Neuronal stem cell (in vitro differentiated cells): ENCODE measurements around the gene VPS35L.

Experiments
- DNase-seq: peaks from one replicate; pipeline ENCODE4 v3.0.0-alpha.2; 2013; ENCODE audit warnings: low spot score
- H2AFZ ChIP-seq: one replicate; pipeline ENCODE4 v1.6.1; 2013; ENCODE audit warnings: mild to moderate bottlenecking, low read length, inconsistent platforms
- H2AK5ac ChIP-seq: 2 replicates; pipeline ENCODE4 v1.6.1; 2013; ENCODE audit warnings: low read depth, mild to moderate bottlenecking, inconsistent platforms, low read length, moderate library complexity, mixed read lengths
- H2BK120ac ChIP-seq: 2 replicates; pipeline ENCODE4 v1.6.1; 2013; ENCODE audit warnings: low read depth, mild to moderate bottlenecking, inconsistent platforms, low read length, moderate library complexity, mixed read lengths
- H2BK12ac ChIP-seq: one replicate; pipeline ENCODE4 v1.6.1; 2013; ENCODE audit warnings: low read length, inconsistent platforms
- H2BK15ac ChIP-seq: 2 replicates; pipeline ENCODE4 v1.6.1; 2013; ENCODE audit warnings: mild to moderate bottlenecking, low read length, inconsistent platforms, mixed read lengths
- H2BK5ac ChIP-seq: one replicate; pipeline ENCODE4 v1.6.1; 2013; ENCODE audit warnings: inconsistent platforms, mild to moderate bottlenecking, low read length, moderate library complexity
- H3K14ac ChIP-seq: one replicate; pipeline ENCODE4 v1.6.1; 2013; ENCODE audit warnings: low read length, inconsistent platforms
- H3K18ac ChIP-seq: 2 replicates; pipeline ENCODE4 v1.6.1; 2013; ENCODE audit warnings: low read length, inconsistent platforms
- H3K23ac ChIP-seq: 2 replicates; pipeline ENCODE4 v1.6.1; 2013; ENCODE audit warnings: low read depth, mild to moderate bottlenecking, mixed read lengths, low read length, inconsistent platforms; ENCODE audit not compliant: poor library complexity
- H3K27ac ChIP-seq: replicated peaks from 3 replicates; pipeline ENCODE4 v1.5.1; 2013; ENCODE audit warnings: low read length, inconsistent platforms
- H3K27me3 ChIP-seq, 3 experiments: 2 replicates each; pipeline ENCODE4 v1.6.1; 2013; ENCODE audit warnings: low read length in 3 of 3, mild to moderate bottlenecking in 2 of 3, inconsistent platforms in 1 of 3, low read depth in 1 of 3, mixed read lengths in 1 of 3, moderate library complexity in 1 of 3; ENCODE audit not compliant: control insufficient read depth in 3 of 3, insufficient read depth in 3 of 3
- H3K36me3 ChIP-seq, 2 donors: replicated peaks in 1 of 2; 2 replicates each; pipeline ENCODE4 v1.6.1; 2013; ENCODE audit warnings: low read length in 2 of 2; ENCODE audit not compliant: control insufficient read depth in 2 of 2, insufficient read depth in 2 of 2
- H3K4ac ChIP-seq: 2 replicates; pipeline ENCODE4 v1.6.1; 2013; ENCODE audit warnings: inconsistent platforms, mild to moderate bottlenecking, low read length, moderate library complexity
- H3K4me1 ChIP-seq, 2 donors: 1 replicate in 1 of 2; 2 replicates in 1 of 2; pipeline ENCODE4 v1.6.1; 2013; ENCODE audit warnings: low read length in 2 of 2, low read depth in 1 of 2; ENCODE audit not compliant: control insufficient read depth in 2 of 2, insufficient read depth in 1 of 2
- H3K4me2 ChIP-seq: one replicate; pipeline ENCODE4 v1.6.1; 2013; ENCODE audit warnings: mild to moderate bottlenecking, low read length, inconsistent platforms; ENCODE audit not compliant: insufficient read depth, poor library complexity, severe bottlenecking
- H3K4me3 ChIP-seq, 2 donors: 2 replicates each; pipeline ENCODE4 v1.5.1; 2013; ENCODE audit warnings: low read length in 2 of 2, mild to moderate bottlenecking in 2 of 2, inconsistent platforms in 1 of 2, moderate library complexity in 1 of 2
- H3K79me1 ChIP-seq: one replicate; pipeline ENCODE4 v1.6.1; 2013; ENCODE audit warnings: low read depth, mild to moderate bottlenecking, inconsistent platforms, low read length, moderate library complexity
- H3K9ac ChIP-seq: one replicate; pipeline ENCODE4 v1.6.1; 2013; ENCODE audit warnings: mild to moderate bottlenecking, low read depth, low read length, inconsistent platforms; ENCODE audit not compliant: poor library complexity
- H3K9me3 ChIP-seq, 2 donors: replicated peaks in 1 of 2; 2 replicates each; pipeline versions ENCODE3 to v1.6.1; 2013; ENCODE audit warnings: low read length in 2 of 2, mild to moderate bottlenecking in 2 of 2, inconsistent platforms in 1 of 2, low read depth in 1 of 2, mixed read lengths in 1 of 2, moderate library complexity in 1 of 2; ENCODE audit not compliant: control insufficient read depth in 2 of 2, insufficient read depth in 1 of 2
- H4K8ac ChIP-seq: one replicate; pipeline ENCODE4 v1.6.1; 2013; ENCODE audit warnings: low read depth, mild to moderate bottlenecking, inconsistent platforms, low read length, moderate library complexity
- H4K91ac ChIP-seq: one replicate; pipeline ENCODE4 v1.6.1; 2013; ENCODE audit warnings: low read length, low read depth, mild to moderate bottlenecking, inconsistent platforms; ENCODE audit not compliant: poor library complexity
- WGBS, 2 donors: extraction: QIAGEN DNeasy Blood & Tissue Kit; methylation state at CpG; one replicate each; pipeline ENCODE4 v1.1.7; 2013; ENCODE audit warnings: missing lambda C conversion rate in 2 of 2, mixed read lengths in 1 of 2; ENCODE audit not compliant: insufficient read length in 2 of 2, insufficient replicate concordance in 1 of 2; ENCODE audit errors: extremely low coverage in 2 of 2; 5-methylcytosine and 5-hydroxymethylcytosine counted together

The VPS35L gene

GRCh38 chr16:19610200-19610599 is 54.7 kb downstream of the VPS35L start:
- peaks cover 0 to 9% of the 10 kb centered on the region in 2 donors for H3K9me3 ChIP-seq
- no peak overlapping the region for H3K14ac ChIP-seq
- no peak overlapping the region for H3K18ac ChIP-seq
- no CpG with 5 or more reads among the region's 13 CpGs for WGBS, 2 donors
- no peak overlapping the region for H3K4me3 ChIP-seq
- no peak overlapping the region for H3K4me2 ChIP-seq
- H2BK5ac ChIP-seq, result no peak overlapping the region
- H3K4me1 ChIP-seq, result no peaks in the 10 kb centered on the region
- no peak overlapping the region for H2BK15ac ChIP-seq
- no peak overlapping the region for H2BK120ac ChIP-seq
- no peak overlapping the region for H2AK5ac ChIP-seq
- H4K8ac ChIP-seq, result no peak overlapping the region
- H3K27ac ChIP-seq, result no peak overlapping the region
- no peak overlapping the region for H3K4ac ChIP-seq
- H3K79me1 ChIP-seq, result no peaks in the 10 kb centered on the region
- no peak for DNase-seq
- no peak overlapping the region for H3K9ac ChIP-seq
- H3K36me3 ChIP-seq, result peaks cover 0 to 90% of the 10 kb centered on the region in 2 donors
- no peak overlapping the region for H3K23ac ChIP-seq
- no peaks in the 10 kb centered on the region for H3K27me3 ChIP-seq
- H2AFZ ChIP-seq, result no peak overlapping the region
- no peak overlapping the region for H2BK12ac ChIP-seq
- H4K91ac ChIP-seq, result no peak overlapping the region

- H2BK5ac ChIP-seq, result no peak overlapping the region
- H3K27ac ChIP-seq, result no peak overlapping the region
- H2BK15ac ChIP-seq, result no peak overlapping the region
- no peak overlapping the region for H3K23ac ChIP-seq
- H3K79me1 ChIP-seq, result no peaks in the 10 kb centered on the region
- H3K9ac ChIP-seq, result no peak overlapping the region
- no CpG with 5 or more reads among the region's 5 CpGs for WGBS, 2 donors
- no peak overlapping the region for H3K14ac ChIP-seq
- H2BK12ac ChIP-seq, result no peak overlapping the region
- peaks cover 0 to 2% of the 10 kb centered on the region in 2 donors for H3K4me1 ChIP-seq
- H3K27me3 ChIP-seq, result no peaks in the 10 kb centered on the region
- no peak overlapping the region for H2BK120ac ChIP-seq
- H4K8ac ChIP-seq, result no peak overlapping the region
- peak overlapping the region in 1 of 2 donors; percentile 18 for H3K4me3 ChIP-seq
- H3K4me2 ChIP-seq, result no peak overlapping the region
- H3K36me3 ChIP-seq, result peaks cover 4 to 79% of the 10 kb centered on the region in 2 donors
- no peak overlapping the region for H4K91ac ChIP-seq
- no peak overlapping the region for H3K18ac ChIP-seq
- DNase-seq, result no peak
- no peaks in the 10 kb centered on the region for H3K9me3 ChIP-seq
- no peak overlapping the region for H2AFZ ChIP-seq
- no peak overlapping the region for H3K4ac ChIP-seq
- H2AK5ac ChIP-seq, result no peak overlapping the region
Observed at GRCh38 chr16:19613834-19614233, 58.3 kb downstream of the VPS35L start.

GRCh38 chr16:19616241-19616640 is 60.7 kb downstream of the VPS35L start:
- no peak overlapping the region for H3K4me2 ChIP-seq
- peaks cover 0 to 2% of the 10 kb centered on the region in 2 donors for H3K4me1 ChIP-seq
- H2AFZ ChIP-seq, result no peak overlapping the region
- no peaks in the 10 kb centered on the region for H3K27me3 ChIP-seq
- H3K14ac ChIP-seq, result no peak overlapping the region
- peaks cover 4 to 70% of the 10 kb centered on the region in 2 donors for H3K36me3 ChIP-seq
- no peaks in the 10 kb centered on the region for H3K9me3 ChIP-seq
- H2BK120ac ChIP-seq, result no peak overlapping the region
- no peak overlapping the region for H2BK12ac ChIP-seq
- DNase-seq, result no peak
- H4K8ac ChIP-seq, result no peak overlapping the region
- no peak overlapping the region for H3K18ac ChIP-seq
- no peak overlapping the region for H2BK15ac ChIP-seq
- no peaks in the 10 kb centered on the region for H3K79me1 ChIP-seq
- WGBS, 2 donors, result no CpG with 5 or more reads among the region's 6 CpGs
- H3K27ac ChIP-seq, result no peak overlapping the region
- no peak overlapping the region for H3K4ac ChIP-seq
- H3K4me3 ChIP-seq, result no peak overlapping the region
- no peak overlapping the region for H2AK5ac ChIP-seq
- H3K9ac ChIP-seq, result no peak overlapping the region
- H4K91ac ChIP-seq, result no peak overlapping the region
- peak overlapping the region; percentile 41 for H2BK5ac ChIP-seq
- H3K23ac ChIP-seq, result peak overlapping the region; percentile 31

GRCh38 chr16:19618876-19619275 is 63.4 kb downstream of the VPS35L start:
- H2BK12ac ChIP-seq, result no peak overlapping the region
- WGBS, 2 donors, result no CpG with 5 or more reads among the region's 9 CpGs
- H3K23ac ChIP-seq, result no peak overlapping the region
- H2BK15ac ChIP-seq, result no peak overlapping the region
- no peak overlapping the region for H2BK120ac ChIP-seq
- H3K27ac ChIP-seq, result no peak overlapping the region
- no peak overlapping the region for H3K4me3 ChIP-seq
- H2AFZ ChIP-seq, result no peak overlapping the region
- no peaks in the 10 kb centered on the region for H3K9me3 ChIP-seq
- no peak overlapping the region for H2AK5ac ChIP-seq
- H3K4ac ChIP-seq, result no peak overlapping the region
- no peak overlapping the region for H4K8ac ChIP-seq
- no peak overlapping the region for H3K9ac ChIP-seq
- H3K27me3 ChIP-seq, result no peaks in the 10 kb centered on the region
- H3K4me2 ChIP-seq, result no peak overlapping the region
- no peak overlapping the region for H4K91ac ChIP-seq
- H2BK5ac ChIP-seq, result no peak overlapping the region
- H3K14ac ChIP-seq, result no peak overlapping the region
- no peak for DNase-seq
- peaks cover 4 to 61% of the 10 kb centered on the region in 2 donors for H3K36me3 ChIP-seq
- H3K79me1 ChIP-seq, result no peaks in the 10 kb centered on the region
- no peak overlapping the region for H3K18ac ChIP-seq
- H3K4me1 ChIP-seq, result peaks cover 0 to 2% of the 10 kb centered on the region in 2 donors
